ENCODE data around the gene SAXO1. TPM values are rescaled to one million over a fixed set of nuclear protein-coding genes. Genes with fewer than 3 reads are reported as not detected.

SAXO1 gene
- total RNA-seq, 1 experiment from 2014 or later: not detected

GRCh38 chr9:18941060-18941740, 91.8 kb downstream of the SAXO1 start:
- Histone ChIP-seq H3K4me3 (ENCODE audit: low read depth in 2 of 2, low read length in 2 of 2) (no peak overlapping the region), H3K4me1 (ENCODE audit: control insufficient read depth, insufficient read depth, low read length) (no peaks in the 10 kb centered on the region), H3K27me3 (ENCODE audit: control insufficient read depth, insufficient read depth, low read length) (no peaks in the 10 kb centered on the region), H3K9me3 (ENCODE audit: control insufficient read depth, insufficient read depth, low read depth, low read length) (no peaks in the 10 kb centered on the region), H3K27ac (ENCODE audit: low read length) (no peak overlapping the region), H3K36me3 (ENCODE audit: control insufficient read depth, insufficient read depth, low read length) (no peaks in the 10 kb centered on the region)
- ChIA-PET POLR2A (no interaction called here), CTCF (no interaction called here)
- BruUV-seq (replicated peaks): no TSS peak
- in situ Hi-C loops (cut with HindIII; ENCODE audit: low pct_unique_long_range_greater_than_20kb, low sequenced_read_pairs): no loop called here
- ATAC-seq: no peak
- TF ChIP-seq REST (IDR thresholded peaks at IDR 0.05; ENCODE audit: insufficient read depth in 1 of 2, low read depth in 2 of 2, low read length in 1 of 2): no peak
- TF ChIP-seq TCF7L2 (IDR thresholded peaks at IDR 0.05; ENCODE audit: low read depth, low read length): no peak
- no peak for TF ChIP-seq SIN3A (IDR thresholded peaks at IDR 0.05; ENCODE audit: borderline replicate concordance, insufficient read depth, low read depth, low read length)
- no peak for TF ChIP-seq CTCF (IDR thresholded peaks at IDR 0.05)
- no peak for TF ChIP-seq POLR2AphosphoS5 (IDR thresholded peaks at IDR 0.05; ENCODE audit: low read depth, low read length)
- DNase-seq (ENCODE audit: low read depth, low spot score): no peak
- intact Hi-C loops (cut with micrococcal nuclease; ENCODE audit: unreplicated experiment): no loop called here

- no peak for ATAC-seq
- Histone ChIP-seq H3K27me3 (ENCODE audit: control insufficient read depth, insufficient read depth, low read length) (no peaks in the 10 kb centered on the region), H3K4me3 (ENCODE audit: low read depth in 2 of 2, low read length in 2 of 2) (no peak overlapping the region), H3K36me3 (ENCODE audit: control insufficient read depth, insufficient read depth, low read length) (no peaks in the 10 kb centered on the region), H3K4me1 (ENCODE audit: control insufficient read depth, insufficient read depth, low read length) (no peaks in the 10 kb centered on the region), H3K27ac (ENCODE audit: low read length) (no peak overlapping the region), H3K9me3 (ENCODE audit: control insufficient read depth, insufficient read depth, low read depth, low read length) (no peaks in the 10 kb centered on the region)
- ChIA-PET POLR2A (no interaction called here), CTCF (no interaction called here)
- TF ChIP-seq REST (IDR thresholded peaks at IDR 0.05; ENCODE audit: insufficient read depth in 1 of 2, low read depth in 2 of 2, low read length in 1 of 2): no peak
- TF ChIP-seq SIN3A (IDR thresholded peaks at IDR 0.05; ENCODE audit: borderline replicate concordance, insufficient read depth, low read depth, low read length): no peak
- TF ChIP-seq CTCF (IDR thresholded peaks at IDR 0.05): no peak
- TF ChIP-seq POLR2AphosphoS5 (IDR thresholded peaks at IDR 0.05; ENCODE audit: low read depth, low read length): no peak
- no peak for TF ChIP-seq TCF7L2 (IDR thresholded peaks at IDR 0.05; ENCODE audit: low read depth, low read length)
- BruUV-seq (replicated peaks): no TSS peak
- intact Hi-C loops (cut with micrococcal nuclease; ENCODE audit: unreplicated experiment) (no loop called here), in situ Hi-C loops (cut with HindIII; ENCODE audit: low pct_unique_long_range_greater_than_20kb, low sequenced_read_pairs) (no loop called here)
- DNase-seq (ENCODE audit: low read depth, low spot score): no peak
These were observed 93.1 kb downstream of the SAXO1 start for GRCh38 chr9:18939943-18940342.
